ENCODE data around the gene ADK. TPM values are rescaled to one million over a fixed set of nuclear protein-coding genes. Genes with fewer than 3 reads are reported as not detected.

The ADK gene
- total and polyA plus RNA-seq, 7 donors = 17.8 to 32.3 (median 23.6) TPM

DNA sequence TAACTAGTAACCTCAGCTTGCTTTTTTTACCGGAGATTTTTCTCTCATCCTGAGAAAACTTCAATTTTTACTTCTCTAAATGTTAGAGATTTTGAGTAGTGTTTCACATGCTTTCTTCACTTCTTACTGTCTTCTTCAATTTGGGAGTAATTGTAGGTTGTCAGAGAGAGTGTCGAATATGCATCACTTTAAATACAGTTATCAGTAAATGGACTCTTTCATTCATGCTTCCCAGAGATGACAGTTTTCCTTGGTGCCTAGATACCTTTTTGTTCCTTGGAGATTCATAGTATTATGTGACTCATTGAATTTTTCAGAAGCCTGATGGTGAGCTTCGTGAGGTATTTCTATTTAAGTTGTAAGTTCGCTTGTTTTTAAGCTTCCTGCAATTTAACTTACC, 169.7 kb downstream of the ADK start:
- intact Hi-C loops (cut with DNase I) = no loop called here
- peaks cover 11% of the 10 kb centered on the region for H3K9me3 ChIP-seq
- TF ChIP-seq, protein P1, sequence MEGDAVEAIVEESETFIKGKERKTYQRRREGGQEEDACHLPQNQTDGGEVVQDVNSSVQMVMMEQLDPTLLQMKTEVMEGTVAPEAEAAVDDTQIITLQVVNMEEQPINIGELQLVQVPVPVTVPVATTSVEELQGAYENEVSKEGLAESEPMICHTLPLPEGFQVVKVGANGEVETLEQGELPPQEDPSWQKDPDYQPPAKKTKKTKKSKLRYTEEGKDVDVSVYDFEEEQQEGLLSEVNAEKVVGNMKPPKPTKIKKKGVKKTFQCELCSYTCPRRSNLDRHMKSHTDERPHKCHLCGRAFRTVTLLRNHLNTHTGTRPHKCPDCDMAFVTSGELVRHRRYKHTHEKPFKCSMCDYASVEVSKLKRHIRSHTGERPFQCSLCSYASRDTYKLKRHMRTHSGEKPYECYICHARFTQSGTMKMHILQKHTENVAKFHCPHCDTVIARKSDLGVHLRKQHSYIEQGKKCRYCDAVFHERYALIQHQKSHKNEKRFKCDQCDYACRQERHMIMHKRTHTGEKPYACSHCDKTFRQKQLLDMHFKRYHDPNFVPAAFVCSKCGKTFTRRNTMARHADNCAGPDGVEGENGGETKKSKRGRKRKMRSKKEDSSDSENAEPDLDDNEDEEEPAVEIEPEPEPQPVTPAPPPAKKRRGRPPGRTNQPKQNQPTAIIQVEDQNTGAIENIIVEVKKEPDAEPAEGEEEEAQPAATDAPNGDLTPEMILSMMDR (IDR thresholded peaks at IDR 0.05) = no peak
- no peaks in the 10 kb centered on the region for H3K4me1 ChIP-seq
- H3K27ac ChIP-seq = no peak overlapping the region
- WGBS, 3 donors = 97 to 99% (median 99%) methylated on average over 4 of the region's 4 CpGs
- ATAC-seq (no peak), DNase-seq (no peak)
- H3K4me3 ChIP-seq = no peak overlapping the region
- no peaks in the 10 kb centered on the region for H3K27me3 ChIP-seq (ENCODE audit: insufficient read depth in 3 of 3, low read length in 2 of 3)
- no peaks in the 10 kb centered on the region for H3K36me3 ChIP-seq (ENCODE audit: insufficient read depth in 1 of 2, low read depth in 1 of 2)

DNA sequence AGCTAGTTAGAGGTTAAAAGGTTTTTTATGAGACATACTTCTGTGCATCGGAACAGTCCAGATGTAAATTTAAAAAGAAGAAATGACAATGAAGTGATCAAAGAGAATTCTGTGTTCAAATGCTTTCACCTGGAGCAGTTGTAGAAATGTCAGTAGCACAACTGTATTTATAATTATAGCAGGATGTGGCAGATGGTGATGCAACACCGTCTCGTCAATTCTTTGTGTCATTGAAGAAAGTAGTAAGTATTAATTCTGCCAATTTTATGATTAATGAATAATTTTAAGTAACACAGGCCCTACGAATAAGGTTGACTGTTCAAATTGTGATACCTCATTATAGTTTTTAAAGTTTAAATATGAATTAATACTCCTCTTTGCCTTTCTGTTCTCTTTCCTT, 171.1 kb downstream of the ADK start:
- H3K27ac ChIP-seq = no peak overlapping the region

DNA sequence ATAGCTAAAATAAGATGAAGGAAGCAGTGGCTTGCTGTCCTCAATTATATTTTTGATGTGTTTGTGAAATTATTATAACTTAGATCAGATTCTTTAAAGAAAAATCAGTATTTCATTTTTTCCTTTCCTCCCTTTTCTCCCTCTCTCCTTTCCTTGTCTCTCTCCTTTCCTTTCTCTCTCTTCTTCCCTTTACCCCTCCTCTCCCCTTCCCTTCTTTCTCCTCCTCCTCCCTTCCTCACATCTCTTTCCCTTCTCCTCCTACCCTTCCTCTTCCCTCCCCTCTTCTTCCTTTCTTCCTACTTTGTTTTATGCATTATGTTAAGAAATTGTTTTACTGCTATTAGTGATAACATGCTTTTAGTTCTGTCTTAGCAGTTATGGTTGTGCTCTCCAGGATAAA, 171.5 kb downstream of the ADK start:
- intact Hi-C loops (cut with DNase I) = no loop called here
- ATAC-seq = no peak
- Histone ChIP-seq H3K36me3 (ENCODE audit: insufficient read depth in 1 of 2, low read depth in 1 of 2) (no peaks in the 10 kb centered on the region), H3K4me3 (no peak overlapping the region), H3K27ac (no peak overlapping the region), H3K27me3 (ENCODE audit: insufficient read depth in 3 of 3, low read length in 2 of 3) (no peaks in the 10 kb centered on the region), H3K9me3 (peaks cover 11% of the 10 kb centered on the region), H3K4me1 (no peaks in the 10 kb centered on the region)
- TF ChIP-seq, protein P1 (IDR thresholded peaks at IDR 0.05) = no peak
- DNase-seq = no peak

More for the DNA sequence above, 171.1 kb downstream of the ADK start:
- intact Hi-C loops (cut with DNase I) = no loop called here
- ATAC-seq = no peak
- WGBS, 3 donors = 73 to 89% (median 81%) methylated on average over 4 of the region's 4 CpGs
- Histone ChIP-seq H3K36me3 (ENCODE audit: insufficient read depth in 1 of 2, low read depth in 1 of 2) (no peaks in the 10 kb centered on the region), H3K4me3 (no peak overlapping the region), H3K27me3 (ENCODE audit: insufficient read depth in 3 of 3, low read length in 2 of 3) (no peaks in the 10 kb centered on the region), H3K9me3 (peaks cover 11% of the 10 kb centered on the region), H3K4me1 (no peaks in the 10 kb centered on the region)
- TF ChIP-seq, protein P1 (IDR thresholded peaks at IDR 0.05) = no peak
- DNase-seq = no peak

DNA sequence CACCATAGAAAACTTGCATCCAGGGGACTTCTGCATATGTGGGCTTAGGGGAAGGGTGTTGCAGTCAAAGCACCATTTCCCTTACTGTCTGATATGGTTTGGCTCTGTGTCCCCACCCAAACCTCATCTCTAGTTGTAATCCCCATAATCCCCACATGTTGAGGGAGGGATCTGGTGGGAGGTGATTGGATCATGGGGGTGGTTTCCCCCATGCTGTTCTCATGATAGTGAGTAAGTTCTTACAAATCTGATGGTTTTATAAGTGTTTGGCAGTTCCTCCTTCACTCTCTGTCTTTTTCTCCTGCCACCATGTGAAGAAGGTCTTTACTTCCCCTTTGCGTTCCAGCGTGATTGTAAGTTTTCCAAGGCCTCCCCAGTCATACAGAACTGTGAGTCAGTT, 177.4 kb downstream of the ADK start:
- H3K36me3 ChIP-seq (ENCODE audit: insufficient read depth in 1 of 2, low read depth in 1 of 2) = no peaks in the 10 kb centered on the region
- no peak overlapping the region for H3K27ac ChIP-seq
- no peaks in the 10 kb centered on the region for H3K4me1 ChIP-seq
- DNase-seq (no peak), ATAC-seq (no peak)
- 96 to 100% (median 98%) methylated on average over 2 of the region's 2 CpGs for WGBS, 3 donors
- TF ChIP-seq, protein P1 (IDR thresholded peaks at IDR 0.05) = no peak
- H3K27me3 ChIP-seq (ENCODE audit: insufficient read depth in 3 of 3, low read length in 2 of 3) = no peaks in the 10 kb centered on the region
- intact Hi-C loops (cut with DNase I) = no loop called here
- no peaks in the 10 kb centered on the region for H3K9me3 ChIP-seq
- no peak overlapping the region for H3K4me3 ChIP-seq

DNA sequence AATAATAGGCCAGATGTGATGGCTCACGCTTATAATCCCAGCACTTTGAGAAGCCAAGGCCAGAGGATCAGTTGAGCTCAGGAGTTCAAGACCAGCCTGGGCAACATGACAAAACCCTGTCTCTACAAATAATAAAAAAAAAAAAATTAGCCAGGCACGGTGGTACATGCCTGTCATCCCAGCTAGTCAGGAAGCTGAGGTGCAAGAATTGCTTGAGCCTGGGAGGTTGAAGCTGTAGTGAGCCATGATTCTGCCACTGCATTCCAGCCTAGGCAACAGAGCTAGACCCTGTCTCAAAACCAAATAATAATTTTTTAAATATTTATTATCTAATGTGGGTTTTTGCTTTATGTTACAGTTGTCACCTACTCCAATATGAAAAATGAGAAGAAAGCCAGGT, 178.9 kb downstream of the ADK start:
- 64 to 81% (median 71%) methylated on average over 2 of the region's 2 CpGs for WGBS, 3 donors
- ATAC-seq = no peak

More for the DNA sequence above, 178.9 kb downstream of the ADK start:
- H3K27ac ChIP-seq = no peak overlapping the region
- no peak overlapping the region for H3K4me3 ChIP-seq
- H3K9me3 ChIP-seq = no peaks in the 10 kb centered on the region
- H3K27me3 ChIP-seq (ENCODE audit: insufficient read depth in 3 of 3, low read length in 2 of 3) = no peaks in the 10 kb centered on the region
- DNase-seq = no peak
- intact Hi-C loops (cut with DNase I) = no loop called here
- TF ChIP-seq, protein P1 (IDR thresholded peaks at IDR 0.05) = no peak
- no peaks in the 10 kb centered on the region for H3K36me3 ChIP-seq (ENCODE audit: insufficient read depth in 1 of 2, low read depth in 1 of 2)
- no peaks in the 10 kb centered on the region for H3K4me1 ChIP-seq
